Gastroesophageal sphincter (tissue), 3 donors: ENCODE data around the gene MAP2K2.

Source experiments
- POLR2AphosphoS5 ChIP-seq: sonication (generic); formaldehyde crosslinking; IDR thresholded peaks from one replicate; pipeline ENCODE4 v1.6.1; 2017; ENCODE audit warnings: antibody characterized with exemption
- TF ChIP-seq, protein P1 (sequence below), 4 experiments: fragments of 200-600 bp in 2 of 4; fragments of 450-650 bp in 2 of 4; sonication (generic) in 1 of 4; IDR thresholded peaks; one replicate each; pipeline ENCODE4 v1.5.1; 2017 to 2019; ENCODE audit warnings: antibody characterized with exemption in 4 of 4, mild to moderate bottlenecking in 2 of 4, moderate library complexity in 2 of 4

DNA sequence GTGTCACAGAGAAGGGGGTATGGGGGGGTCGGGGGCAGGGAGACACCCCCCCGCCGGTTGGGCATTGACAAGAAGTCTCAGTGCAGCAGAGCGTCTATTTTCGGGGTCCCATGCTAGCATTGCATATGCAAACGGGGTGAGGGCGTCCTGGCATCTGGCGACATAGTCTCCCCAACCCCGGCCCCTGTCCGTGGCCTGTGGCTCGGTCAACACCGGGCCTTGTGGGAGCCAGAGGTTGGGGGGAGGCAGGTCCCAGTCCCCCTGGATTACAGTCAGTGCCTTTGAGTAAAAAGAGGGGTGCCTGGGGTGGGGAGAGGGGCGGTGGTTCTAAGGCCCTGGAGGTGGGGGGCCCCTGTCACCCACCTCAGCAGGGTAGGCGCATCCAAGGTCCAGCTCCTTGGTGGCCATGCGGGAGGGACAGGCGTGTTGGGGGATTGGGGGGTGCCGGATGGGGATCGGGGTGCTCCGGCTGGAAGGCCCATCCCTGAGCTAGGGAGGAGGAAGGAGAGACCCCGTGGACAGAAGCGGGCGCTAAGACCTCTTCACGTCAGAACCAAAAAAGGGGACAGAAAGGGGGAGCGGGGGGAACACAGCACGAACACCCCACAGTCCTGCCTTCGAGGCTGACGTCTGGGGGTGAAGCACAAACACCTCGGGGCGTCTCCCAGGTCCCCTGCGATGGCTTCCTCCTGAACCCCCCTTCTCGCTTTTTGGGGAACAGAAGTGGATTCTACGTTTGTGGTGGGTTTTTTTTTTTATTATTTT lies 78.1 kb downstream of the MAP2K2 start:
- TF ChIP-seq, protein P1, sequence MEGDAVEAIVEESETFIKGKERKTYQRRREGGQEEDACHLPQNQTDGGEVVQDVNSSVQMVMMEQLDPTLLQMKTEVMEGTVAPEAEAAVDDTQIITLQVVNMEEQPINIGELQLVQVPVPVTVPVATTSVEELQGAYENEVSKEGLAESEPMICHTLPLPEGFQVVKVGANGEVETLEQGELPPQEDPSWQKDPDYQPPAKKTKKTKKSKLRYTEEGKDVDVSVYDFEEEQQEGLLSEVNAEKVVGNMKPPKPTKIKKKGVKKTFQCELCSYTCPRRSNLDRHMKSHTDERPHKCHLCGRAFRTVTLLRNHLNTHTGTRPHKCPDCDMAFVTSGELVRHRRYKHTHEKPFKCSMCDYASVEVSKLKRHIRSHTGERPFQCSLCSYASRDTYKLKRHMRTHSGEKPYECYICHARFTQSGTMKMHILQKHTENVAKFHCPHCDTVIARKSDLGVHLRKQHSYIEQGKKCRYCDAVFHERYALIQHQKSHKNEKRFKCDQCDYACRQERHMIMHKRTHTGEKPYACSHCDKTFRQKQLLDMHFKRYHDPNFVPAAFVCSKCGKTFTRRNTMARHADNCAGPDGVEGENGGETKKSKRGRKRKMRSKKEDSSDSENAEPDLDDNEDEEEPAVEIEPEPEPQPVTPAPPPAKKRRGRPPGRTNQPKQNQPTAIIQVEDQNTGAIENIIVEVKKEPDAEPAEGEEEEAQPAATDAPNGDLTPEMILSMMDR (IDR thresholded peaks at IDR 0.05) = no peak
- no peak for TF ChIP-seq POLR2AphosphoS5
